ENCODE results near the gene ENAH.
"Not testable (repeated sequence)": the region's sequence is repeated elsewhere in the genome, so short reads cannot be mapped to it uniquely, and the experiment has no call there.

Gene ENAH

GRCh38 chr1:225532240-225532944, 120.5 kb downstream of the ENAH start:
- Mint-ChIP-seq H3K4me1 (ENCODE audit: low read depth) (no peaks in the 10 kb centered on the region), H3K4me3 (no peak overlapping the region), H3K36me3 (ENCODE audit: low read depth) (no peaks in the 10 kb centered on the region), H3K27ac (no peak overlapping the region), H3K27me3 (peaks cover 33% of the 10 kb centered on the region), H3K9me3 (no peaks in the 10 kb centered on the region)
- DNase-seq: no peak

DNA sequence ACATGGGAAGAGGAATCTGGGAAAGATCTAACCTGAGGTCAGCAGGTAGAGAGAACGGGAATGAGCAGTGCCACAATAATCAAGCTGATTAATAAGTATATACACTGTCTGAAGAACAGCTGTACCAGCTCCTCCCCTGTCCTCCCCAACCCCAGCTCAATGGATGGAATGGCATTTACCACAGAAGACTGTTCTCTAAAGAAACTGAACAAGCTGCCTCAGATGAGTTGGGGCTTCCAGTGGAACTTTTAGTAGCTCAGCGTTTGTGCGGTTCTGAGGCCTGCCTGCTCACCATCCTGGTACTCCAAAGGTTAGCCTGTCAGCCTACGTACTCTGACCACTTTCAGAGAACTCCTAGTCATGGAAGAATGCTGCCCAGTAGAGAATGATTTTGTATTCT, 123.2 kb downstream of the ENAH start:
- Mint-ChIP-seq H3K9me3 (no peaks in the 10 kb centered on the region), H3K36me3 (ENCODE audit: low read depth) (no peaks in the 10 kb centered on the region), H3K27ac (no peak overlapping the region), H3K27me3 (peaks cover 26% of the 10 kb centered on the region), H3K4me1 (ENCODE audit: low read depth) (no peaks in the 10 kb centered on the region), H3K4me3 (no peak overlapping the region)
- no peak for DNase-seq

DNA sequence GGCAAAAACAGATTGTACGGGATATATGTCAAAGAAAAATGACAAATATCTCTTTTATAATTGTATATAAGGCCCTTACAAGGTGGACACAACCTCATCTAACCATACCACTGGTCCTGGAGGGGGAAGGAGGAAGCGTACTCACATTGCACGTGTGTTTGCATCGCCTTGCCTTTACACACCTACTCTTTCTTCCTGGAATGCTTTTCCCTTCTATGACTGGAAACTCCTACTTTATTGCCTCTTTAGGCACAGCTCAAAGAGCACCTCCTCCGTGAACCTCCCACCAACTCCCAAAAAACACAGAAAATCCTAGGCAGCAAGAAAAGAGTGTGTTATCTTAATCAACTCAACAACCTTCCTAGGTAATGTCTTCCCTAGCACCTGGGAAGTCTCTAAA, 125.3 kb downstream of the ENAH start:
- Mint-ChIP-seq H3K27ac (no peak overlapping the region), H3K36me3 (ENCODE audit: low read depth) (no peaks in the 10 kb centered on the region), H3K4me1 (ENCODE audit: low read depth) (peaks cover 1% of the 10 kb centered on the region), H3K27me3 (peaks cover 14% of the 10 kb centered on the region), H3K9me3 (no peaks in the 10 kb centered on the region), H3K4me3 (no peak overlapping the region)
- DNase-seq: no peak

GRCh38 chr1:225526878-225527277, 126.0 kb downstream of the ENAH start:
- Mint-ChIP-seq H3K27ac (no peak overlapping the region), H3K4me3 (no peak overlapping the region), H3K36me3 (ENCODE audit: low read depth) (no peaks in the 10 kb centered on the region), H3K9me3 (no peaks in the 10 kb centered on the region), H3K27me3 (peaks cover 14% of the 10 kb centered on the region), H3K4me1 (ENCODE audit: low read depth) (peaks cover 1% of the 10 kb centered on the region)
- no peak for DNase-seq

- no peaks in the 10 kb centered on the region for H3K36me3 Mint-ChIP-seq (ENCODE audit: low read depth)
- H3K9me3 Mint-ChIP-seq: no peaks in the 10 kb centered on the region
- H3K27me3 Mint-ChIP-seq: peaks cover 4% of the 10 kb centered on the region
- H3K4me1 Mint-ChIP-seq (ENCODE audit: low read depth): peaks cover 1% of the 10 kb centered on the region
- DNase-seq: no peak
- no peak overlapping the region for H3K27ac Mint-ChIP-seq
- H3K4me3 Mint-ChIP-seq: no peak overlapping the region
These were observed 127.5 kb downstream of the ENAH start for GRCh38 chr1:225525377-225525776.

- Mint-ChIP-seq H3K27ac (no peak overlapping the region), H3K27me3 (peaks cover 4% of the 10 kb centered on the region)
These were observed 128.4 kb downstream of the ENAH start for GRCh38 chr1:225524570-225524969.

GRCh38 chr1:225523263-225523950, 129.5 kb downstream of the ENAH start:
- H3K4me1 Mint-ChIP-seq (ENCODE audit: low read depth): peaks cover 1% of the 10 kb centered on the region
- no peak for DNase-seq
- peaks cover 4% of the 10 kb centered on the region for H3K27me3 Mint-ChIP-seq
- H3K4me3 Mint-ChIP-seq: no peak overlapping the region
- H3K36me3 Mint-ChIP-seq (ENCODE audit: low read depth): no peaks in the 10 kb centered on the region
- no peaks in the 10 kb centered on the region for H3K9me3 Mint-ChIP-seq
- no peak overlapping the region for H3K27ac Mint-ChIP-seq

More at GRCh38 chr1:225524570-225524969, 128.4 kb downstream of the ENAH start:
- peaks cover 1% of the 10 kb centered on the region for H3K4me1 Mint-ChIP-seq (ENCODE audit: low read depth)
- DNase-seq: no peak
- no peak overlapping the region for H3K4me3 Mint-ChIP-seq
- H3K36me3 Mint-ChIP-seq (ENCODE audit: low read depth): no peaks in the 10 kb centered on the region
- H3K9me3 Mint-ChIP-seq: no peaks in the 10 kb centered on the region

DNA sequence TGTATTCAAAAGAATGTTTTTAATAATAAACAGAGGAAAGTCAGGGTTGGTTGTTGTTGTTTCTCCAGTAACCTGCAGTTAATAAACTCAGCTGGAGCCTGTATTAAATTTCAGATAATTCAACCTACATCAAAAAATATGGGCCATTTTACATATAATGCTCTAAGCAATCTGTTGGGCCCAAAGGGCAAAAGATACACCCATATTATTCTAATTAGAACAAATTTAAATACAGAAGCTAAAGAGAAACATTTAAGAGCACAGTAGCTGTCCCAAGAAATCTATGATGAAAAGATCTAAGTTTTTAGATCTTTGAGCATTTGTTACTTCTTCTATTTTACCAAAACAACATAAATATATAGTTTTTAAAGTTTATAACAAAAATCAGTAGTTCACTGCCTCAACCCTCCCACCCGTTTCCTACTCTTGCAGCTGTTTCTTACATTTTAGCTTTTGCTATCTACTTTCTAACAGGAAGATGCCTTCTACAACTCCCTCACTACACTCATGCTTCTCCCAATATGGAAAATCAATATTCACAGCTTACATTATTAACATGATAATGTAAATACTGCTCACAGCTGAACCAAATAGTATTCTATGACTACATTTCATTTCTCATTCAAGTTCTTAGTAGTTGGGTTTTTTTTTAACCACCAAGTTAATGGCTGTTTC, 130.2 kb downstream of the ENAH start:
- Mint-ChIP-seq H3K4me3 (no peak overlapping the region), H3K9me3 (no peaks in the 10 kb centered on the region), H3K27ac (no peak overlapping the region), H3K36me3 (ENCODE audit: low read depth) (no peaks in the 10 kb centered on the region), H3K4me1 (ENCODE audit: low read depth) (peaks cover 1% of the 10 kb centered on the region), H3K27me3 (peaks cover 4% of the 10 kb centered on the region)
- DNase-seq: no peak

DNA sequence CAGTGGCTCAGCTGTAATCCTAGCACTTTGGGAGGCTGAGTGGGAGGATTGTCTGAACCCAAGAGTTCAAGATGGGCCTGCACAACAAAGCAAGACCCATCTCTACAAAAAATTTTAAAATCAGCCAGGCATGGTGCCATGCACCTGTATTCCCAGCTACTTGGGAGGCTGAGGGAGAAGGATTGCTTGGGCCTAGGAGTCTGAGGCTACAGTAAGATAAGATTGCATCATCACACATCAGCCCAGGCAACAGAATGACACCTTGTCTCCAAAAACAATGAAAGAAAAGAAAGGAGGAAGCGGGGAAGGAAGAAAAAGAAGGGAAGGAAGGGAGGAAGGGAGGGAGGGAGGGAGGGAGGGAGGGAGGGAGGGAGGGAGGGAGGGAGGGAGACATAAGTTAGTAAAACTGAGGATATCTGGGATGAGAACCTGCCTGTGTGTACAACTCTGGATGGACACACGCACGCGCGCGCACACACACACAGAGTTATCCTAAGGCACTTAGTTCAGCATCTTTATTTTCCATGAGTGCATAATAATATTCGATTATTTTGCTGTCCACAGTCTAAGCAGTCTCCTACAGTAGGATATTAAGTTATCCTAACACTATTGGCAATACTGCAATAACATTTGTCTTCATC, 132.2 kb downstream of the ENAH start:
- Mint-ChIP-seq H3K27ac (no peak overlapping the region), H3K36me3 (ENCODE audit: low read depth) (no peaks in the 10 kb centered on the region)

GRCh38 chr1:225519166-225519863, 133.6 kb downstream of the ENAH start:
- no peak for DNase-seq
- no peaks in the 10 kb centered on the region for H3K36me3 Mint-ChIP-seq (ENCODE audit: low read depth)
- H3K9me3 Mint-ChIP-seq: no peaks in the 10 kb centered on the region
- no peak overlapping the region for H3K4me3 Mint-ChIP-seq
- no peak overlapping the region for H3K27ac Mint-ChIP-seq
- peaks cover 1% of the 10 kb centered on the region for H3K4me1 Mint-ChIP-seq (ENCODE audit: low read depth)
- H3K27me3 Mint-ChIP-seq: no peaks in the 10 kb centered on the region

More for the DNA sequence above, 132.2 kb downstream of the ENAH start:
- no peak overlapping the region for H3K4me3 Mint-ChIP-seq
- peaks cover 1% of the 10 kb centered on the region for H3K4me1 Mint-ChIP-seq (ENCODE audit: low read depth)
- no peaks in the 10 kb centered on the region for H3K9me3 Mint-ChIP-seq
- DNase-seq: no peak
- no peaks in the 10 kb centered on the region for H3K27me3 Mint-ChIP-seq

DNA sequence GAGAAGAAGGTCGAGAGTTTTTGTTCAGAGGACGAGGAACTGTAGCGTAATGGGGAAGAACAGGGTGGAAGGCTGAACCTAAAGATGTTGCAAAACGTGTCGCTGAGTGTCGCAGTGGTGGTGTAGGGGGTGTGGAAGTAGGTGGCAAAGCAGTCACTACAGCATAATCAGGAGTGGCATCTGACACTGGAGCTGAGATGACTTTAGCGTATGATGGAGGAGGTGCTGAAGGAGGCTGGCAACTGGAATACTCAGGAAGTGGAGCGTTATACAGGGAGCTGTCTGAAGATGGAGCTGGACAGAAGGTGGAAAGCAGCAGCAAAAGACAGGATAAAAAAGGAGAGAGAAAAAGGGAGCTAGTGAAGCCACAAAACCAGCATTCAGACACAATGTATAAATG, 135.2 kb downstream of the ENAH start:
- H3K36me3 Mint-ChIP-seq (ENCODE audit: low read depth): no peaks in the 10 kb centered on the region
- H3K9me3 Mint-ChIP-seq: no peaks in the 10 kb centered on the region
- peaks cover 4% of the 10 kb centered on the region for H3K27me3 Mint-ChIP-seq
- no peak overlapping the region for H3K27ac Mint-ChIP-seq
- DNase-seq: no peak
- H3K4me3 Mint-ChIP-seq: no peak overlapping the region
- no peaks in the 10 kb centered on the region for H3K4me1 Mint-ChIP-seq (ENCODE audit: low read depth)

GRCh38 chr1:225517221-225517620, 135.7 kb downstream of the ENAH start:
- DNase-seq: no peak
- H3K27ac Mint-ChIP-seq: no peak overlapping the region
- H3K27me3 Mint-ChIP-seq: peaks cover 4% of the 10 kb centered on the region
- no peaks in the 10 kb centered on the region for H3K9me3 Mint-ChIP-seq
- no peaks in the 10 kb centered on the region for H3K4me1 Mint-ChIP-seq (ENCODE audit: low read depth)
- no peak overlapping the region for H3K4me3 Mint-ChIP-seq
- no peaks in the 10 kb centered on the region for H3K36me3 Mint-ChIP-seq (ENCODE audit: low read depth)

- Mint-ChIP-seq H3K9me3 (no peaks in the 10 kb centered on the region), H3K4me1 (ENCODE audit: low read depth) (peaks cover 3% of the 10 kb centered on the region), H3K4me3 (no peak overlapping the region), H3K27ac (no peak overlapping the region), H3K36me3 (ENCODE audit: low read depth) (no peaks in the 10 kb centered on the region), H3K27me3 (peaks cover 4% of the 10 kb centered on the region)
- no peak for DNase-seq
These were observed 138.2 kb downstream of the ENAH start for GRCh38 chr1:225514671-225515081.

GRCh38 chr1:225513576-225513975, 139.3 kb downstream of the ENAH start:
- H3K4me1 Mint-ChIP-seq (ENCODE audit: low read depth); H3K36me3 Mint-ChIP-seq (ENCODE audit: low read depth); H3K27me3 Mint-ChIP-seq; DNase-seq; H3K9me3 Mint-ChIP-seq; H3K27ac Mint-ChIP-seq; H3K4me3 Mint-ChIP-seq: not testable (repeated sequence)
